ENCODE results near the gene PDE3B. TPM values are rescaled to one million over a fixed set of nuclear protein-coding genes. Genes with fewer than 3 reads are reported as not detected.
"Not testable (repeated sequence)": the region's sequence is repeated elsewhere in the genome, so short reads cannot be mapped to it uniquely, and the experiment has no call there.

Gene PDE3B
- total RNA-seq, 1 donor from 2014 or later = 28.5 TPM

GRCh38 chr11:14705067-14705466 lies 61.5 kb downstream of the PDE3B start:
- intact Hi-C loops (cut with DNase I) = no loop called here
- Histone ChIP-seq H3K4me1 (no peaks in the 10 kb centered on the region), H3K27ac (no peak overlapping the region), H3K36me3 (no peaks in the 10 kb centered on the region), H3K27me3 (no peaks in the 10 kb centered on the region), H3K9me3 (no peaks in the 10 kb centered on the region), H3K4me3 (no peak overlapping the region)
- ATAC-seq (no peak), DNase-seq (no peak)
- TF ChIP-seq CTCF (IDR thresholded peaks at IDR 0.05) = no peak

GRCh38 chr11:14713496-14714244 lies 70.1 kb downstream of the PDE3B start:
- Histone ChIP-seq H3K27me3 (no peaks in the 10 kb centered on the region), H3K27ac (no peak overlapping the region), H3K36me3 (no peaks in the 10 kb centered on the region), H3K4me3 (no peak overlapping the region), H3K9me3 (no peaks in the 10 kb centered on the region), H3K4me1 (peaks cover 4% of the 10 kb centered on the region)
- DNase-seq (no peak), ATAC-seq (peak; percentile 62)
- intact Hi-C loops (cut with DNase I) = no loop called here
- TF ChIP-seq CTCF (IDR thresholded peaks at IDR 0.05) = no peak

GRCh38 chr11:14715669-14716068 lies 72.1 kb downstream of the PDE3B start:
- H3K27me3 ChIP-seq; intact Hi-C loops (cut with DNase I); H3K36me3 ChIP-seq; H3K4me3 ChIP-seq; ATAC-seq; H3K4me1 ChIP-seq; H3K9me3 ChIP-seq; DNase-seq; H3K27ac ChIP-seq: not testable (repeated sequence)

GRCh38 chr11:14722496-14722895 lies 78.9 kb downstream of the PDE3B start:
- Histone ChIP-seq H3K4me3 (no peak overlapping the region), H3K27ac (no peak overlapping the region), H3K4me1 (no peaks in the 10 kb centered on the region), H3K27me3 (no peaks in the 10 kb centered on the region), H3K36me3 (no peaks in the 10 kb centered on the region), H3K9me3 (no peaks in the 10 kb centered on the region)
- ATAC-seq (no peak), DNase-seq (no peak)
- intact Hi-C loops (cut with DNase I) = no loop called here
- TF ChIP-seq CTCF (IDR thresholded peaks at IDR 0.05) = no peak

- intact Hi-C loops (cut with DNase I) = no loop called here
- H3K27ac ChIP-seq = no peak overlapping the region
- no peaks in the 10 kb centered on the region for H3K27me3 ChIP-seq
- peaks cover 5% of the 10 kb centered on the region for H3K4me1 ChIP-seq
- no peak for TF ChIP-seq CTCF (IDR thresholded peaks at IDR 0.05)
- DNase-seq (no peak), ATAC-seq (no peak)
- no peaks in the 10 kb centered on the region for H3K9me3 ChIP-seq
- no peaks in the 10 kb centered on the region for H3K36me3 ChIP-seq
- H3K4me3 ChIP-seq = no peak overlapping the region
These were observed 81.5 kb downstream of the PDE3B start for GRCh38 chr11:14725150-14725549.

- intact Hi-C loops (cut with DNase I) = no loop called here
- no peak overlapping the region for H3K27ac ChIP-seq
These were observed 83.6 kb downstream of the PDE3B start for GRCh38 chr11:14727215-14727614.

More at GRCh38 chr11:14727215-14727614, 83.6 kb downstream of the PDE3B start:
- DNase-seq = no peak
- ATAC-seq = no peak
- H3K4me3 ChIP-seq = no peak overlapping the region
- no peak for TF ChIP-seq CTCF (IDR thresholded peaks at IDR 0.05)
- H3K27me3 ChIP-seq = no peaks in the 10 kb centered on the region
- H3K36me3 ChIP-seq = no peaks in the 10 kb centered on the region
- H3K9me3 ChIP-seq = no peaks in the 10 kb centered on the region
- peaks cover 5% of the 10 kb centered on the region for H3K4me1 ChIP-seq

Data from upper lobe of right lung (tissue), 1 donor.